ENCODE measurements around the gene EEPD1. TPM values are rescaled to one million over a fixed set of nuclear protein-coding genes. Genes with fewer than 3 reads are reported as not detected.

EEPD1 gene
- total RNA-seq, 1 experiment from 2014 or later = 7.8 TPM

- Mint-ChIP-seq H3K27ac (no peak overlapping the region), H3K4me1 (no peaks in the 10 kb centered on the region), H3K36me3 (no peaks in the 10 kb centered on the region), H3K4me3 (no peak overlapping the region), H3K27me3 (ENCODE audit: low read depth) (peaks cover 3% of the 10 kb centered on the region), H3K9me3 (peaks cover 10% of the 10 kb centered on the region)
- CTCF ChIA-PET = interaction anchor here (1.2 to 1.4 kb wide), 2 partner anchors 9 to 181 kb away, joined by 3 to 4 read pairs; no protein-coding TSS in a partner anchor
- POLR2A ChIA-PET = no interaction called here
- no peak for ATAC-seq
- DNase-seq (ENCODE audit: low spot score) = no peak
- TF ChIP-seq AR (CRISPR knock-in tag; IDR thresholded peaks at IDR 0.05) = no peak
Measured at GRCh38 chr7:36138209-36138608, 14.8 kb upstream of the EEPD1 start.

- DNase-seq (ENCODE audit: low spot score) (no peak), ATAC-seq (no peak)
- CTCF ChIA-PET = no interaction called here
- no peak for TF ChIP-seq RELA (CRISPR knock-in tag; IDR thresholded peaks at IDR 0.05; ENCODE audit: borderline replicate concordance)
- no peak for TF ChIP-seq GABPB1 (CRISPR knock-in tag; IDR thresholded peaks at IDR 0.05)
- Mint-ChIP-seq H3K27me3 (ENCODE audit: low read depth) (peaks cover 3% of the 10 kb centered on the region), H3K27ac (no peak overlapping the region), H3K4me3 (no peak overlapping the region), H3K36me3 (no peaks in the 10 kb centered on the region), H3K4me1 (peaks cover 8% of the 10 kb centered on the region), H3K9me3 (peaks cover 4% of the 10 kb centered on the region; the same call in 1 of the 2 replicates)
- POLR2A ChIA-PET = no interaction called here
Measured at GRCh38 chr7:36141351-36141750, 11.7 kb upstream of the EEPD1 start.

GRCh38 chr7:36141850-36142249 lies 11.2 kb upstream of the EEPD1 start:
- DNase-seq (ENCODE audit: low spot score) (no peak), ATAC-seq (no peak)
- peaks cover 4% of the 10 kb centered on the region; the same call in 1 of the 2 replicates for H3K9me3 Mint-ChIP-seq
- H3K36me3 Mint-ChIP-seq = no peaks in the 10 kb centered on the region
- H3K27ac Mint-ChIP-seq = no peak overlapping the region
- H3K27me3 Mint-ChIP-seq (ENCODE audit: low read depth) = peaks cover under 1% of the 10 kb centered on the region
- peaks cover 13% of the 10 kb centered on the region for H3K4me1 Mint-ChIP-seq
- no peak overlapping the region for H3K4me3 Mint-ChIP-seq
- ChIA-PET CTCF (no interaction called here), POLR2A (no interaction called here)
- TF ChIP-seq USF2 (CRISPR knock-in tag; IDR thresholded peaks at IDR 0.05) = no peak
- TF ChIP-seq SMAD3 (CRISPR knock-in tag; IDR thresholded peaks at IDR 0.05; ENCODE audit: borderline replicate concordance) = no peak
- no peak for TF ChIP-seq PRDM15 (CRISPR knock-in tag; IDR thresholded peaks at IDR 0.05)
- no peak for TF ChIP-seq KAT7 (CRISPR knock-in tag; IDR thresholded peaks at IDR 0.05; ENCODE audit: borderline replicate concordance)
- TF ChIP-seq HMGA2 (CRISPR knock-in tag; IDR thresholded peaks at IDR 0.05) = no peak
- TF ChIP-seq NFE2L1 (CRISPR knock-in tag; IDR thresholded peaks at IDR 0.05) = no peak
- TF ChIP-seq USF1 (CRISPR knock-in tag; IDR thresholded peaks at IDR 0.05) = no peak
- TF ChIP-seq FOXJ3 (CRISPR knock-in tag; IDR thresholded peaks at IDR 0.05; ENCODE audit: borderline replicate concordance) = no peak
- no peak for TF ChIP-seq ZNF317 (CRISPR knock-in tag; IDR thresholded peaks at IDR 0.05; ENCODE audit: borderline replicate concordance, low read depth)
- TF ChIP-seq IRF1 (CRISPR knock-in tag; IDR thresholded peaks at IDR 0.05) = no peak
- no peak for TF ChIP-seq ERG (CRISPR knock-in tag; IDR thresholded peaks at IDR 0.05)
- TF ChIP-seq ATF6 (CRISPR knock-in tag; IDR thresholded peaks at IDR 0.05) = no peak
